ENCODE results near the gene CHCHD3. TPM values are rescaled to one million over a fixed set of nuclear protein-coding genes. Genes with fewer than 3 reads are reported as not detected.

Gene CHCHD3
- total RNA-seq, 2 donors from 2014 or later, result 50.9 to 52.7 TPM

- intact Hi-C loops (cut with DNase I), result no loop called here
- DNase-seq (ENCODE audit: low spot score), result no peak
These were observed 60.7 kb downstream of the CHCHD3 start for GRCh38 chr7:133021196-133021595.

- intact Hi-C loops (cut with DNase I), result no loop called here
- no peak for DNase-seq (ENCODE audit: low spot score)
These were observed 61.4 kb downstream of the CHCHD3 start for GRCh38 chr7:133020496-133020895.

- intact Hi-C loops (cut with DNase I), result no loop called here
- DNase-seq (ENCODE audit: low spot score), result no peak
These were observed 62.3 kb downstream of the CHCHD3 start for GRCh38 chr7:133019590-133019989.

DNA sequence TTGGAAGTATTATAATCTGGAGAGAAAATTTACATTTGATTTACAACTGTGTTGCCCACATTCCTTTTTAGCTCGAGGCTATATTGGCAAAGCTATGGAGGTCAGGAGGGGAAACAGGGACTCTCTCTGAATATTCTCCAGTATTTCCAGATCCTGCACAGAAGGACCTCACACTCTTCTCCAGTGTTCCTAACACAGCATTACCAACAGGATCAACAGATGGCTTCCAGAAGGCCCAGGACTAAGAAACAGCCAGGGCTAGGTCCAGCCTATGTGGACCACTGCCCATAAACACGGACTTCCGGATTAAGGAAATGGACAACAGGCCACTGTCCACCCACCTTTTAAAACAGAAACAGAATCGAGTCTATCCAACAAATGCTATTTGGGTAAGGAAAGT, 65.3 kb downstream of the CHCHD3 start:
- DNase-seq (ENCODE audit: low spot score), result no peak
- intact Hi-C loops (cut with DNase I), result no loop called here

- intact Hi-C loops (cut with DNase I), result no loop called here
- no peak for DNase-seq (ENCODE audit: low spot score)
These were observed 66.0 kb downstream of the CHCHD3 start for GRCh38 chr7:133015888-133016287.

DNA sequence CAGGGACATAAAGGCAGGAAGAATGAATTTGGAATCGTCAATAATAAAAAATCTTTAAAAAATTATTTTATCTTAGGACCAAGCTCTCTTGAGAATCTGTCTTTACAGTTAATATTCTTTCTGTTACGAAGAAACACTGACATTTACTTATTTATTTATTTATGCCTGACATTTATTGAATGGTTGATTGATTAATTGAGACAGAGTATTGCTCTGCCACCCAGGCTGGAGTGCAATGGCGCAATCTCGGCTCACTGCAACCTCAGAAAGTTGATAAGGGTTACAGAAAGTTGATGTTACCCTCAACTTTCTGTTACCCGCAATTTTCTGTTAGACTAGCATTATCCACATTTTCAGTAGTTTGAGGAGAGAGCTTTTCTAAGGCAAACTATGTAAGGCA, 70.1 kb downstream of the CHCHD3 start:
- DNase-seq (ENCODE audit: low spot score), result no peak
- intact Hi-C loops (cut with DNase I), result no loop called here

DNA sequence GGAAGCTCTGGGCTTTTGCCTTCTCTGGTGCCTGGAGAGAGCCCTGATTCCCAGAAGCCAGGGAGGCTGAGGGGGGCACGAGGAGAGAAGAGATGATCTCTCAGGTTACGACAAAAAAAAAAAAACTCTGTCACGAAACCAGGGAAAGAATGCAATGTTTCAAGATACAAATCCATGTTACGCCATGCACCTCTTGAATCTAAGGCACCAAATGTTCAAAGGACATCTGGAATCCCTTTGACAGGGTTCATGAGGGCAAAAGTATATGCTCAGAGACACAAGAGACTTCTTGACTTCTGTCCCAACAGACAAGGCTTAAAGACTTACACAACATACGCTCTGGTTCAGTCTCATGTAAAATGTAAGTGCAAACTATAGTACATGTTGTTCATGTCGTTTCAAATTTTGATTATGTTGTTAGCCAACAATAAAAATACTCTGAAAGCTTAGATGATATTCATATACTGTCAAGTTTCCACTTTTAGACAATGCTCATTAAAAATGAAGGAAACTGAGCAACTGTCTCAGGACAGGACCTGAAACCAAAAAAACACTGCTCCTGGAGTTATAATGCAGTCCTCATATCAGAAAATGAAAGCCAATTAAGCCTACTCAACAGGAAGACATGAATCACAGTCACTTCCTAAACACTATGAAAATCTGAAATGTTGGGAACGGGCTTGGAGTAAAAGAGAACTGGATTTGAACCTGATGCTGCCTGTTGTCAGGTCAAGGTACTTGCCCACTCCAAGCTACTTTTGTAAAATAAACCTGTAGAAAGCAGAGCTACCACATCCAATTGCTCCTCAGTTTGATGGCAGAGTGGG, 72.3 kb downstream of the CHCHD3 start:
- intact Hi-C loops (cut with DNase I), result no loop called here
- no peak for DNase-seq (ENCODE audit: low spot score)

GRCh38 chr7:133007961-133008360, 73.9 kb downstream of the CHCHD3 start:
- intact Hi-C loops (cut with DNase I), result no loop called here
- no peak for DNase-seq (ENCODE audit: low spot score)

DNA sequence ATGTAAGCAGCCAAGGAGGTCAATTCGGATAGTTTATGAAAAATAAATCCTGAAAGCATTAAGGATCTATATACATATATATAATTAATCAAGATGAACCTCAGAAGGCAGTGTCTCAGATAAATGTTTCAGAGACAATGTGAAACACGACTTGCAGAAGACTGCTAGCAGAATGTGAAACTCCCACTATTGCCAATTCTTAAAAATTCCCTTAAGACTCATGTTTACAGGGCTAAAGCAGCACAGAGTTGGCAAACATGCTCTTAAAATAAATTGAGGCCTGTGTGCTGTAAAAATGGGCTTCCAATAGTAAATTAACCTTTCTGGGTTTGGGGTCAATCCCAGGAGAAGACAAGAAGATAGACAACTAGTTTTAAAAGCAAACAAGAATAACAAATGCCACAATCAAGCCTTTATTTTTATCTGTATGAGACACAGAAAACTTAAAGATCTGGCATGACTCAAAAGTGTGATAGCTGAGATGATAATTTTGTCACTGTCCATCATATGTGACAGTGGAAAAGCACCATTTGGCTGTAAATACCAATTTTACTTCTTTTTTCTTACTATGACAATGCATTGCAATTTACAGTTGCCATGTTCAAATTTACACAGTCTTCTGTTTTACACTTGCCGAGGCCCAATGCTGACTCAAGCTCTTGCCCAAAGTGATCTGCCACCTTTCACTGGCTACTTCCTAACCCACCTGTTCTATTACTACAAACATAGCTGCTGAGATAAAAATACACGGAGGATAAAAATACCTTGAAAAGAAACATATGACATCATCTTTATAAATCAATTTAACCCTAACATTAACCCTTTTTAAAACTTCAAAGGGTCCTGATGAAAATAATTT, 78.6 kb downstream of the CHCHD3 start:
- intact Hi-C loops (cut with DNase I), result no loop called here
- DNase-seq (ENCODE audit: low spot score), result no peak

GRCh38 chr7:133001727-133002126, 80.2 kb downstream of the CHCHD3 start:
- intact Hi-C loops (cut with DNase I), result no loop called here
- no peak for DNase-seq (ENCODE audit: low spot score)

- no peak for DNase-seq (ENCODE audit: low spot score)
- intact Hi-C loops (cut with DNase I), result no loop called here
These were observed 82.0 kb downstream of the CHCHD3 start for GRCh38 chr7:132999845-133000244.

DNA sequence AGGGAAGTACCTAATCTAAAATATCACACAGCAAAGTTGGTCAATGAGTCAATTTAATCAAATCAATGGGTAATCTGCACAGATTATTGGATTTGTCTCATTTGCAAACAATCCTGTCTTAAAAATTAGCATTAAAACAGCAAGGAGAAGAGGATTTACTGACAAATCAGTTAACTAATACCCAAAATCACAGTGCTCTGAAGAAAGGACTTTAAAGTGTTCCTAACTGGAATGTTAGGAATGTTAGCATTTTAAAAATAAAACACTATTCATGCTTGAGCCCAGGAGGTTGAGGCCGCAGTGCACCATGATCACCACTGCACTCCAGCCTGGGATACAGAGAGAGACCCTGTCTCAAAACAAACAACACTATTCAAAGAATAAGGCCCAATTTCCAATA, 83.1 kb downstream of the CHCHD3 start:
- no peak for DNase-seq (ENCODE audit: low spot score)
- intact Hi-C loops (cut with DNase I), result no loop called here

DNA sequence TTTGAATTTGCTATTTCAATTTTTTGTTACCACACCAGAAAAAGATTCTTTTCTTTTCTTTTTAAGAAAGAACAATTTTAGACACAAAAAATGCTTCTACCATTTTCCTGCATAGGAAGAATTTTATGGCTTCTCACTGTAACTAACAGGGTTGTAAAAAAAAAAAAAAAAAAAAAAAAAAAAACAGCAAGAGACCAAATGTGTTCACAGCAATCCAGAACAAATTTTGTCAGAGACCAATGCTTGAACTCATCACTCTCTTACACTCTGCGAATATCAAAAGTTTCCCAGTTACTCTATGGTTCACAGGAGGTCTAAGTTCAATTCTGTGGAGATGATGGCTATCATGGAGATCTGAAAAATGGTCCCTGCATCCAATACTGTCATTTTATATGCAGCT, 84.4 kb downstream of the CHCHD3 start:
- DNase-seq (ENCODE audit: low spot score), result no peak
- intact Hi-C loops (cut with DNase I), result no loop called here

GRCh38 chr7:132996581-132997242, 85.2 kb downstream of the CHCHD3 start:
- intact Hi-C loops (cut with DNase I), result no loop called here

GRCh38 chr7:132993377-132994013, 88.4 kb downstream of the CHCHD3 start:
- intact Hi-C loops (cut with DNase I), result no loop called here
- DNase-seq (ENCODE audit: low spot score), result no peak

More at GRCh38 chr7:132996581-132997242, 85.2 kb downstream of the CHCHD3 start:
- DNase-seq (ENCODE audit: low spot score), result no peak

- DNase-seq (ENCODE audit: low spot score), result no peak
These were observed 90.0 kb downstream of the CHCHD3 start for GRCh38 chr7:132991615-132992587.

DNA sequence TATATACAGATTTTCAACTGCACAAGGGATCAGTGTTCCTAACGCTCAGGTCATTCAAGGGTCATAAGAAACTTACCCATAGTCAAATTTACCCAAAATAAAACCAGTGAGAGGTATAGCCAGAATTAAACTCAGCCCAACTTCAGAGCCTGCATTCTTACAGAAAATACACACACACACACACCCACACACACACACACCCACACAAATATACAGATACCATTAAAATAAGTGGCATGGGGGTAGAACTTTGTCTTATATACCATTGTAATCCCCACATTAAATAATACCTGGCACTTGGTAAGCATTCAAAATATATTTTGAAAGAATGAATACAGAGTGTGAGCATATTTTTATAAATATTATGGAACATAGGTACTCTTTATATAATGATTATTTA, 93.8 kb downstream of the CHCHD3 start:
- intact Hi-C loops (cut with DNase I), result no loop called here
- DNase-seq (ENCODE audit: low spot score), result no peak

More at GRCh38 chr7:132991615-132992587, 90.0 kb downstream of the CHCHD3 start:
- intact Hi-C loops (cut with DNase I), result no loop called here

GRCh38 chr7:132980402-132980801, 101.5 kb downstream of the CHCHD3 start:
- no peak for DNase-seq (ENCODE audit: low spot score)
- intact Hi-C loops (cut with DNase I), result no loop called here

Data from posterior vena cava (tissue), 2 donors.